ENCODE data around the gene LRRC8B.
A peak's percentile ranks its signal among the peaks of the same experiment; 100 is the strongest.
"Not testable (repeated sequence)": the region's sequence is repeated elsewhere in the genome, so short reads cannot be mapped to it uniquely, and the experiment has no call there.

LRRC8B gene

DNA sequence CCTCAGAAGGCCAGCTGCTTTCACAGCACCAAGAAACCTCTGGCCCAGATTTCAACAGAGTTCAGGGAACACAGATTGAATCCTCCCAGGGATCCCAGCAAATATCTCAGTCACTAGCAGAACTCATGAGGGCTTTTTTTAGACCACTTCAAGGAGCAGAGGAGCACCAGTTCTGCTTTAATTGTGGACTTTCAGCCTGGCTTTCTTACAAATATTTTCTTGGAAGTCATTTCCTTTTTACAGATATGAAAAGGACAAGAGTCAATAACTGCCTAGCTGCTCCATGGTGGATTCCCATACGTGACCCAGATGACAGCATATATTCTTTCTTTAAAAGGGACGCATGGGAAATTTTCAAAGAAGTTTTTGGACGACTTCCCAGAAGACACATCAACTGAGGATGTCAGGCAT lies 6.4 kb upstream of the LRRC8B start:
- in situ Hi-C loops (cut with HindIII; ENCODE audit: low pct_ligation_motif_present, low sequenced_read_pairs) = no loop called here
- no peak for TF ChIP-seq CTCF (IDR thresholded peaks at IDR 0.05; ENCODE audit: low read depth, low read length, missing control alignments)

DNA sequence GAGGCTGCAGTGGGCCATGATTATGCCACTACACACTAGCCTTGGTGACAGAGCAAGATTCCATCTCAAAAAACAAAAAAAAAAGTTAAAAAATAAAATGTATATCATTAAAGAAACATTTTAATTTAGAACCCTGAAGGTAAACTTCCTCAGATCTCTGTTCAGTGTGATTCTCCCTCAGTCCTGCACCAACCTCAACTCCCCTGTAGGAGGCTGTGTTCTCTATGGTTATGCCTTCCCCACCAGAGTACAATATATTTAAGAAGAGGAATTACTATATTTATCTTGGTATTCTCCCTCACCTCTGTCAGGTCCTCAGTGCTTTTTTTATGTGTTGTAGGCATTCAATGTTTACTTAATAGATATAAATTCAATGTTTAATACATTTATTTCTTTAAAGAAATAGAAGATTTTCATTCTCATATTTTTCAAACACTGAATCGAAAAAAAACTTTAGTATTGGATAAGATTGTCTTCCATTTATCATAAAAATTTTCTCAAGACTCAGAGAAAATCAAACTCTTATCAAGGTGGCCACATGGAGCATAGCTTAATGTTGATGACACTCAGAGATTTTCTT lies 4.8 kb upstream of the LRRC8B start:
- Histone ChIP-seq H3K36me3 (replicated peaks) (no peaks in the 10 kb centered on the region), H3K27me3 (replicated peaks) (no peaks in the 10 kb centered on the region), H3K27ac (no peak overlapping the region), H3K4me3 (ENCODE audit: low read depth, low read length) (no peak overlapping the region)
- in situ Hi-C loops (cut with HindIII; ENCODE audit: low pct_ligation_motif_present, low sequenced_read_pairs) = no loop called here
- TF ChIP-seq CTCF (IDR thresholded peaks at IDR 0.05; ENCODE audit: low read depth, low read length, missing control alignments) = peak; percentile 79
- DNase-seq = peak; percentile 31

More for the DNA sequence above, 6.4 kb upstream of the LRRC8B start:
- no peaks in the 10 kb centered on the region for H3K27me3 ChIP-seq (replicated peaks)
- DNase-seq = peak; percentile 20
- no peaks in the 10 kb centered on the region for H3K36me3 ChIP-seq (replicated peaks)
- H3K4me3 ChIP-seq (ENCODE audit: low read depth, low read length) = no peak overlapping the region
- H3K27ac ChIP-seq = no peak overlapping the region

DNA sequence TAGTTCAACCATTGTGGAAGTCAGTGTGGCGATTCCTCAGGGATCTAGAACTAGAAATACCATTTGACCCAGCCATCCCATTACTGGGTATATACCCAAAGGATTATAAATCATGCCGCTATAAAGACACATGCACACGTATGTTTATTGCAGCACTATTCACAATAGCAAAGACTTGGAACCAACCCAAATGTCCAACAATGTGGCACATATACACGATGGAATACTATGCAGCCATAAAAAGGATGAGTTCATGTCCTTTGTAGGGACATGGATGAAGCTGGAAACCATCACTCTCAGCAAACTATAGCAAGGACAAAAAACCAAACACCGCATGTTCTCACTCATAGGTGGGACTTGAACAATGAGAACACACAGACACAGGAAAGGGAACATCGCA lies 2.7 kb upstream of the LRRC8B start:
- DNase-seq; in situ Hi-C loops (cut with HindIII; ENCODE audit: low pct_ligation_motif_present, low sequenced_read_pairs); H3K27ac ChIP-seq; H3K27me3 ChIP-seq (replicated peaks); H3K36me3 ChIP-seq (replicated peaks); H3K4me3 ChIP-seq (ENCODE audit: low read depth, low read length): not testable (repeated sequence)

GRCh38 chr1:89523572-89524368 lies 859 bp upstream of the LRRC8B start:
- in situ Hi-C loops (cut with HindIII; ENCODE audit: low pct_ligation_motif_present, low sequenced_read_pairs) = no loop called here
- H3K27me3 ChIP-seq (replicated peaks) = no peaks in the 10 kb centered on the region
- H3K27ac ChIP-seq = no peak overlapping the region
- TF ChIP-seq CTCF (IDR thresholded peaks at IDR 0.05; ENCODE audit: low read depth, low read length, missing control alignments) = no peak
- no peak for DNase-seq
- H3K4me3 ChIP-seq (ENCODE audit: low read depth, low read length) = peak overlapping the region; percentile 94
- H3K36me3 ChIP-seq (replicated peaks) = no peaks in the 10 kb centered on the region

- H3K36me3 ChIP-seq (replicated peaks) = no peaks in the 10 kb centered on the region
- no peak for DNase-seq
- no peak overlapping the region for H3K27ac ChIP-seq
- in situ Hi-C loops (cut with HindIII; ENCODE audit: low pct_ligation_motif_present, low sequenced_read_pairs) = no loop called here
- H3K27me3 ChIP-seq (replicated peaks) = no peaks in the 10 kb centered on the region
- no peak for TF ChIP-seq CTCF (IDR thresholded peaks at IDR 0.05; ENCODE audit: low read depth, low read length, missing control alignments)
- H3K4me3 ChIP-seq (ENCODE audit: low read depth, low read length) = peak overlapping the region; percentile 94
Observed at GRCh38 chr1:89525169-89525855, 683 bp downstream of the LRRC8B start.

GRCh38 chr1:89527256-89527655 lies 2.6 kb downstream of the LRRC8B start:
- Histone ChIP-seq H3K4me3 (ENCODE audit: low read depth, low read length) (no peak overlapping the region), H3K27ac (no peak overlapping the region), H3K27me3 (replicated peaks) (no peaks in the 10 kb centered on the region), H3K36me3 (replicated peaks) (no peaks in the 10 kb centered on the region)
- no peak for DNase-seq
- in situ Hi-C loops (cut with HindIII; ENCODE audit: low pct_ligation_motif_present, low sequenced_read_pairs) = no loop called here
- TF ChIP-seq CTCF (IDR thresholded peaks at IDR 0.05; ENCODE audit: low read depth, low read length, missing control alignments) = no peak
